Middle frontal gyrus (tissue), 1 donor: Measurements from ENCODE around the gene XPNPEP1.

Source experiments
- DNase-seq: peaks from one replicate; pipeline ENCODE4 v3.0.0-alpha.2; 2015; ENCODE audit warnings: low spot score; ENCODE audit errors: extremely low spot score

The XPNPEP1 gene

DNA sequence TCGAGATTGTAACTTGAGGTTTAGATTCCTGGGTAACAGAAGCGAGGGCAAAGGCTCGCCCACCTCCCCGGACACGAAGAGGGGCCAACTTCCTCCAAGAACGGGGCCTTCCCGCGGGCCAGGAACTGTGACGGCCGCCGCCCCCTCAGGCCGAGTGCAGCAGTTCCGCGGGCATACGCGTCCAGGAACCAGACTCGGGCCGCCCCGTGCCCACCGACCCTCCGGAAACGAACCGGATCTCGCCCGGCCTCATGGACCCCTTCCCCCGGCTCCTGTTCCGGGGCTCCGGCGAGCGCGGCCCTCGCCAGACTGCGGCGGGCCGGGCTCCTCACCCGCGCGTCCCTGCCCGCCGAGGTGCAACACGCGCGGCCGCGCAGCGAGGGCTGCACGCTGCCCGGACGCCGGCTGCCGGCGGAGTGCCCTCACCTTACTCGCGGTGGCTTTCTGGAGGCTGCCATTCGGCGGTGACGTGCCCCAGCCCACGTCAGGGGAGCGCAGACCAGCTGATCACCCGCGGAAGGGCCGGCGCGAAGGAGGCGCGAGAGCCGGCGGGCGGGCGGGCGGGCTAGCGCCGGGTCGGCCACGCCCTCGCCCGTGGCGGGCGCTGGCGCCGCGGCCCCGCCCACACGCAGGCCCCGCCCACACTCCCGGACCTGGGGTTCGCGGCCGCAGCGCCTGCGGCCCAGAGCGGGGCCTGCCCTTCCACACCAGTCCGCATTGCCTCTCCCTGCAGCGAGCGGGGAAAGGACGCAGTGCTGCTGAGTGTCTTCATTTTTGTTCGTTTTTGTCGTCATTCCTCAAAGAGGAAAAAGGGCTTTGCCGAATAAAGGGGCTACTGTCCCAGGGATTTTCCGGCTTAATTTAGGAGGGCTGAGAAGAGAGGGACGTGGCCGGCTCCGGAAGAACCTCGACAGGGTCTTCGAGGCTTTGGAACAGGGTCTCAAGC, at the start of gene XPNPEP1:
Gene XPNPEP1 (minus strand): TSS at position 536 of the 946 bp plus-strand sequence. CDS start 78 bp downstream, at position 458.
- DNase-seq: peak; percentile 86

DNA sequence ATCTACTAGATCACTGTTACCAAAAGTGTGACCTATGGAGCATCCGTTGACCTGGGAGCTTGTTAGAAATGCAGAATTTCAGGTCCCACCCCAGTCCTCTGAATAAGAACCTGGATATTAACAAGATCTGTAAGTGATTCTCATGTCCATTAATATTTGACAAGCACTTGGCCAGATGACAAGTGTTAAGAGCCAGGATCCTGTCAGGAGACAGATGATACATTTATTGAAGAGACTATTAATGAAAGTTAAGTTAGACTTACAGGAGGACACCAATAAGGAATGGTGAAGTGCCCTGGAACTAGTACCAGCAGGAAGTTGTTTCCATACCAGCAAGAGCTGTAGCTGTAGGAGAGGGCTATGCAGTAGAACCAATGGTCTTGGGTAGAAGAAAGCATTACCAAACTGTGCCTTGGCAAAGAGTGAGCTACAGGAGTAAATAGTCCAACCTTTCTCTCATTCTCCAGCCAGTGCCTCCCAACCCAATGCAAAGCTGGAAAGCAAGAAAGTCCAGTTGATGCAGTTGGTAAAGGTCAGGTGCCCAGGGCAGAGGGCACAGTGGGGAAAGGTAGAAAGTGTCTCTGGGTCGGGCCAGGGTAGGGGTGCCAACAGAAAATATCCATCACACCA, 49.2 kb upstream of the XPNPEP1 start:
- no peak for DNase-seq

DNA sequence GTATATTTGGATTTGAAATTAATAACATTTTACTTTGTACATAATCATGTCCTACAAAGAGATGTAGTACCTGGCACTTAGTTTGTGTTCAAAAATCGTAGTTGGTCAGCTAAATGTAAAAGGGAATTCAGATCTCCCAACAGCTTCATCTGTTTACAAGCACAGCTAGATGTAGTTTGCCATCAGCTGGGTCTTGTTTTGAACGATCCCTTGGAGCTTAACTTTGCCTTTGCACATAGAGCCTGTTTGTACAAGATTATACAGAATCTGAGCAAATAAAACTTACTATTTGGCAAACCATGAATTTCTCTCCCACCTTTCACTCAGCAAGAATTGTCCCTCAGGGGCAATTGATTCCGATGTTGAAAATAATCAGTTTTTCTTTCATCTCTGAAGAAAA, 48.3 kb upstream of the XPNPEP1 start:
- no peak for DNase-seq

DNA sequence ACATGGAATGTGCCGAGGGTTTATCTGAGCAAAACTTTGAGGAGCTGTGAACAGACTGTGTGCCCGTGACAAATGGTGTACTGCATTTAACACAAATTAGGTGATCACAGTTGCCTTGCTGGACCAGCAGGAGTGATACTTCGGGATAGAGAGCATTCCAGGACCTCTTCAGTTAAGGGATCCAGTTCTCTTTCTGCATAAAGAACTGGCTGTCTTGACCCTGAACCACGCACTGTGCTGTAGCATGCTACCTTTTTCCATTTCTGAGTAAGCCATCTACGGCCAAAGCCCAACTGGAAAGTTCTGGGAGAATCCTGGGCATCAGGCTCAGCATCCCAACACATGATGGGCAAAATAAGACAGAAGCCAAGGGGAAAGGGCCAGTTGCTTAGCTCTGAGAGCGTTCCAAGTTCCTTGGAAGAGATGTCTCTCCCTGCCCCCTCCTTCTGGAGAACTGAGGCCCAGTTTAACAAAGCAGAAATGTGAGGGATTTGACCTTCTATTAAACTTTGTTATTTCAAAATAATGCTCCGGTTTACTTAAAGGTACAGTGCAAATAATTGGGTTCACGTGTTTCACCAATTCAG, 46.5 kb upstream of the XPNPEP1 start:
- DNase-seq: no peak

DNA sequence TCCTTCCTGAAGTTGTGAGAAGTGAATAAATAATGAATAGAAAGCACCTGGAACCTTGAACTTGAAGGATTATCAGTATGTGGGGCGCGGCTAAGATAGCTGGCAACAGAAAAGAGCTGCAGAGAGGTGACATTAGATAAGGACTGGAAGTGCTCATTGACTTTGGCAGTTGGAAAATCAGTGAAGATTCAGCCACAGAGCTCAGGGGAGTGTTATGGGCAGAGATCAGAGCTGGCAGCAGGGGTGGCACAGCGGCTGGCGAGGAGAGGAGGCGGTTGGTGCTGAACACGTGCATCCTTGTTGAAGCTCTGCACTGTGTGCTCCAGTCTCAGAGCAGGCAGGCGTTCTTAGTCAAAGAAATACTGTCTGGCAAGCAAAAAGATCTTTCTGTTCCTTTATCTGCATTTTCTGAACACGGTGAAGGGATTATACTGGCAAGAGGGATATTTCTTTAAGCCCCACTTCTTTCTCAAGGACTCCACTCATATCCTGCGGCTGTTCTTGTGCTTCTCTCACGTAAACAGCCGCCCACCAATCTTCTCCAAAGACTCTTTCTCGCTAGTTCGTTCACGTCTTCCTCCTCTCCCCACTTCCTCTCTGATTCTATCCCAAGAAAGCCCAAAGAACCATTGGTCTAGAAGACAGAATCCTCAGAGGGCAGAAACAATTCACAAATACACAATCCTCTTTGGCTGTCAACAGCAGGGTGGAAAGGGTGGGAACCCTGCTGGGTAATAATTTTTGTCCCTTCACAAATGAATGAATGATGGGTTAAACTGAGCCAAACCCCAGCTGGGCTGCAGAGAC, 45.8 kb upstream of the XPNPEP1 start:
- DNase-seq: no peak

DNA sequence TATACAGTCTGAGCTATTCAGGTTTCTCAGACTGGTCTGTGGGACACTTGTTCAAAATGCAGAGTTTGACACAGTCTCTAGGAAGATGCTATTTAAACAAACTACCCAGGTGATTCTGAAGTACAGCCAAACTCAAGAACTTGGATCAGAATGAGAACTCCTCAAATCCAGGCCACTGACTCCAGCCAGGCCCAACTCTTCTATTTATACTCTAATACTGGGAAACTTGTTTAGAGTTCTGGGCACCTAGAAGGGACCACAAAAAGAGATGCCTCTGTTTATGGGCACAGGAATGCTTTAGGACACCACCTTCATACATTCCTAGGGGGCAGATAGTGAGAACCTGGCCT, 44.4 kb upstream of the XPNPEP1 start:
- no peak for DNase-seq

DNA sequence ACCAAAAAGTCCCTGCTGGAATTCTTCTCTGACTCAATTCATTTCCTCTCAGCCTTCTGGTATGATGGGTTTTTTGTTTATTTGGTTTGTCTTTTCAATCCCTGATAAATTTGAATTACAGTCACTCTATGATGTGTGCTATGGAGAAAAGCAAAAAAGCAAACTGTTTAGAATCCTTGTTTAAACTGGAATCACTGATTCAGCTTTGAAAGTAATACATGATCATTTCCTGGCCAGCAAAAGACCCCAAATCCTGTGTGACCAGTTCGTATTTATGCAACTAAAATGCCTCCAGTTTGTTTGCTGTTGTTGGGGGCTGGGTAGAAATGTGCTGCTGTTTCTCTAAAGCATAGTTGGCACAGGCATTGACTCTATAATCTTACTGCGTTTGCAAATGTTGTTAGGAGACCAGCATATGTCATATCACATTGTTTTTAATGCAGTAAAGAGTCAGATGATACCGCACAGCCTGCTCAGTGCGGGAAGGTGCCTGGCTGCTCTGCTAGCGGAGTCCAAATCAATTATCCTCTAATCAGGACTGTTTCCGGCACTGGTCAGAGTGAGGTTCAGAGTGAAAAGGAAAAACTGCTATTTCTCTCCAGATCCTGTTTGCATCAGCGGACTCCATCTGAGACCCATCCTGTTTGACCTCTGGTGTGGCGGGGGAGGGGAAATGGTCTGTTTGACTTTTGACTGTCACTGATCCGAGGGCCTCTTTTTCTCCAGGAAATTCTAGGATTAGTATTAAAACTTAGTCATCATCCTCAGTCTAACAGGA, 43.8 kb upstream of the XPNPEP1 start:
- no peak for DNase-seq

DNA sequence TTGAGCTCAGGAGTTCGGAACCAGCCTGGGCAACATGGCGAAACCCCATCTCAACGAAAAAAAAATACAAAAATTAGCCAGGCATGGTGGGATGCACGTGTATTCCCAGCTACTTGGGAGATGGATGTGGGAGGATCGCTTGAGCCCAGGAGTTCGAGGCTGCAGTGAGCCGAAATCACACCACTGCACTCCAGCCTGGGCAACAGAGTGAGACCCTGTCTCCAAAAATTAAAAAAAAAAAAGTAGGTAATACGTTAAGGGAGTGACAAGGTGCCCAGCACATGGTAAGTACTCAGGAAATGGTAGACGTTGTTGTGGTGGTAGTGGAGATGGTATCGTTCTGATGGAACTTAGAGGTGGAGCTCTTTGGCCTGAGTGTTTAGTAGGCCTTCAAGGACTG, 41.0 kb upstream of the XPNPEP1 start:
- no peak for DNase-seq

DNA sequence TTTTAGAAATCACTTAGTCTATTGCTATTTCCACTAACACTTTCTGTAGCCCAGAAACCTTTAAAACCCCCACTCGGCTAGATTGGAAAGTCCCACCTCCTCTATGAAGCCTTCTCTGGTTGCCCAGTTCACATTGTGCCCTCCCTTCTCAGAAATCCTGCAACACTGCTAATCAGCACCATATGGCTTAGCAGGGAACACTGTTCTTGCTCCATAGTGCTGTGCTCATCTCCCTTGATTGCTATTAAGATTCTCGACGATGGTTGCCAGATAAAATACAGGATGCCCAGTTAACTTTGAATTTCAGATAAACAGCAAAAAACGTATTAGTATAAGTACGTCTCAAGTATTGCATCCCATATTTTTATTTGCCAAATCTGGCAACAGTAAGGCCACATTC, 40.1 kb upstream of the XPNPEP1 start:
- DNase-seq: no peak

DNA sequence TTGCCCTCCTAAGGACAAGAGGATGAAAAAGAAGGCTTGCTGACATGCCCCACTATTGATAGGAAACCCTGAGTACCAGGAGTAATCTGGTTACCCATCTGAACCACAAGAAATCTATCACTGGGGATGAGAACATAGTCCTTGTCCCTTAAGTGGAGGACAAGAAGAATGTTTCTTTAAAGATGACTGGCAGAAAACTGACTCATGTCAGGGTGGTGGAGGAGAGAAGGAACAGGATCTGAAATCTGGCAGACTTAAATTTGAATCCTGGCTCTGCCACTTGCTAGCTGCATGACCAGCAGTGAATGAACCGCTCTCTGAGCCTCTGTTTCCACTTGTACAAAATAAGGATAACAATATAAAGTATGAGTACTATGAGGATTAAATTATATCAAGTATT, 38.9 kb upstream of the XPNPEP1 start:
- no peak for DNase-seq

DNA sequence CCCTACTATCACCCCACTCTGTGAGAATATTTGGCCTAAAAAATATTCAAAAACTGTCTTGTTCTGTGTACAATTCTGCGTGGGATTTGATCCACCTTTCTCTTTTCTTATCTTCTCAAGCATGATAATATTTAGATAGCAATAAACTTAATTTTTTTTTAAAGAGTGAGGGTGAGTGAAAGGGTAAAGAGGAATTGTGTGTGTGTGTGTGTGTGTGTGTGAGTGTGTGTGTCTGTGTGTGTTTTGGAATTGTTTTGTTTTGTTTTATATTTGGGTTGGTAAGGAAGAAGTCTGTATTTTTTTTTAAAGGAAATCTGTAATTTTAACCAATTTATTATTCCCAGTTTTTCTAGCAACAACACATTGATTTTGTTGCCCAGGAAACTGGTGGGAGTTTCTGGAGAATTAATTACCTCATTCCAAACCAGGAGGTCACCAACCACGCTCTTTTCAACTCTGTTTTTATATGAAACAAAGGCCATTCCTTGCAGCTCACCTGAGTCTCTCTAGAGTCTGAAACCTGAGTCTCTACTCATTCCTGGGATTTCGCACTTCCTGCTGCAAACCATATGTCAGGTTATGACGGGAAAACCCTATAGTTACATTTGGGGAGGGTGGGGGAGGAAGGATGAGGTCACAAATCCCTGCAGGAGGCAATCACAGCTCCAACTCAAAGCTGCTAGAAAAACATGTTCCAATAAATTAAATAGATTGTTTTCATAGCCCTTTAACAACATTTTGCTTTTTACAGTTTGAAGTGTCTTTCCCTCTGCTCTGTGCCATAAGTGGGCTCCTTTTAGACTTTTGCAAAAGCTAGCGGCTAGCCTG, 38.1 kb upstream of the XPNPEP1 start:
- no peak for DNase-seq

DNA sequence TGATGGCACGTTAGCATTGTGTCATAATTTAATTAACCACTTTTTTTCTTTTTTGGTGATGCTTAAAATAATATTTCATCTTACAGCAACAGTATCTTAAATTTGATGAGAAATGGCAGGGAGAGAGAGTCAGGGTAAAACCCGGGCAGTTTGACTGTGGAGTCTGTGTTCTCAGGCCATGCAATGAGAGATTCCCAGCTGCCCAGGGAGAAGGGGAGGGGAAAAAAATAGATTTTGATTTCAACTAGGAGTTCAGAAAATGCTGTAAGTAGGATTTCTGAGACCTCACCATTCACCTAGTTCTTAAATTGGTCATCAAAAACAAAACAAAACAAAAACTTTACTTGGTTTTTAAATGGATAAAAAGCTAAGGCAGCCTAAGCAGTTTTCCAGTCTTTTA, 37.4 kb upstream of the XPNPEP1 start:
- no peak for DNase-seq

DNA sequence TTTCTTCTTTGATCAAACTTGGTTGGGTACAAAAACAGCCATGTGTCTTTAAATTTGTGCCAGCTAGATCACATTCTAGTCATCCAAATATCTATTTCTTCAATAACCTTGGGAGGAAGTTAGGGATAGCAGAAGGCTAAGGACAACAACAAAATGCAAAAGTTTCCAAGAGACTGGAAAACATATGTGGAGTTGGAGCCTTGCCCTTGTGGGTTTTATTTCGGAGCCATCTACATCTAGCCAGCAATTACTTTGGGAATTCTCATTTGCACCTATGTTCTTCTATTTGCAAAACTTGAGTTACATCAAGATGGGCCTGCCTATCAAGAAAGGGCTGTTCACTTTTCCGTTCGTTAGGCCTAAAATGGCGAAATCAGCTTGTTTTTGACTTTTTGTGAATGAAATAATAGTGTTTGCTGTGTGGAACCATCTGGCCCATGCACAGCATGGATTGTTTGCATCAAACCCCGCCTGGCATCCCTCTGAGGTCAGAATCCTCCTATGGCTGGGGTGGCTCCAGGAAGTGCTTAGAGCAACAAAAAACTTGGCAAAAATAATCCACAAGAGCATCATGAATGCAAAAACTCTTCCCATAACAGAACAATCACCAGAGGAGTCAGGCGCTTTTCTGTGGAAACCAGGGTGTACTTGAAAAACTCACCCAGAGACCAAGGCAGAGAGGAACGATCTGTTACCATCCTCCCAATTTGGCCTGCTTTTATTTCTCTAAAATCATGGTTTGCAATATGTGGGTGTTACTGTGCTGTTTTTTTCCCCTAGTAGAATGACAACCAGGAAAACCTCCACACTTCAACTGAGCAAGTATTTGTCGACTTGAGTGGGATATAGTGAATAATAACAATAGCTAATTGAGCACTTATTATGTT, 36.2 kb upstream of the XPNPEP1 start:
- DNase-seq: no peak

DNA sequence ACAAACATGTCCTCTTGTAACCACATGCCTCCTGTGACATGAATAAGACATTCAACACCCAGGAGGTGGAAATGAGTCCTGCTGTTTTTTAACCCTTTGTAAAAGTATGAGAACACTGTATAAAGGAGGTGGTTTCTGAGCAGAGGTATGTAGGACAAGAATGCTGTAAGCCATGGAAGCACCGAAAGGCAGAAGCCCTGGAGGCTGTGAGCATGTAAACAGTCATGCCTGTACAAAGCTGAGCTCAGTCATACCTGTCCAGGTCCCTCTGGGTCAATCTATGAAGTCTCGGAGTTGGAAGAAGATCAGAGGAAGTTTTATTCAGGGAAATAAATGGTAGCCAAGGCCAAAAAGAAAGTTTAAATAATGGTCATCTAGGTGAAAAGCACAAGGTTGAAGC, 34.7 kb upstream of the XPNPEP1 start:
- no peak for DNase-seq

DNA sequence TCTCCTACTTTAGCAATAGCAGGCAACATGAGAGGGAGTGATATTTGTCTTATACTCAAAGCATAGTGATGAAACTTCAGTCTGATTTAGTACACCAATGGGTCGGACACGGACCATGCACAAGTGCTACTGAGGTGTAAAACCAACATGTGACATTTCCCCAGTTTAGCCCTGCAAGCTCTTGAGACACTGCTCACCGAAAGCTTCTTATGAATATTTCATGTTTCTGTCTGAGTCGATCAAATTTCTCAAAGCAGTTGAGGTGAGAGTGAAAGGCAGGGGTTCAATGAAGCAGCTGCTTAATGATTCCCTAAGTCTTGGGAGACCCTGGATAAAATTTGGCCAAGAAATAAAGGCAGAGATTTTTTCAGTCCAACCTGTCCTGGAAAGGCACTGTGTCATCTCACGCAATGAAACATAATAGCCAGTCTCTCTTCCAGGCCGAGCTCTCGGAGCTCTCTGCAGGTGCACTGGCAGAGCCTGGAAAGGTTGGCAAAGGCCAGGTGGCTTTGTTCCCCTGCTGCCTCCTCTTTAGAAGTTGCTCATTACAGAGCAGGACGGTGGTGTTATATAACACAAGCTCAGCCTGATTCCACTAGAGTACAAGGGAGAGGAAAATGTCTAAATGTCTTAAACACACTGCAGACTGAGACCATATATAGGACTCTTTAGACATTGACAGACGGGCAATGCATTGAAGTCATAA, 33.9 kb upstream of the XPNPEP1 start:
- DNase-seq: no peak

DNA sequence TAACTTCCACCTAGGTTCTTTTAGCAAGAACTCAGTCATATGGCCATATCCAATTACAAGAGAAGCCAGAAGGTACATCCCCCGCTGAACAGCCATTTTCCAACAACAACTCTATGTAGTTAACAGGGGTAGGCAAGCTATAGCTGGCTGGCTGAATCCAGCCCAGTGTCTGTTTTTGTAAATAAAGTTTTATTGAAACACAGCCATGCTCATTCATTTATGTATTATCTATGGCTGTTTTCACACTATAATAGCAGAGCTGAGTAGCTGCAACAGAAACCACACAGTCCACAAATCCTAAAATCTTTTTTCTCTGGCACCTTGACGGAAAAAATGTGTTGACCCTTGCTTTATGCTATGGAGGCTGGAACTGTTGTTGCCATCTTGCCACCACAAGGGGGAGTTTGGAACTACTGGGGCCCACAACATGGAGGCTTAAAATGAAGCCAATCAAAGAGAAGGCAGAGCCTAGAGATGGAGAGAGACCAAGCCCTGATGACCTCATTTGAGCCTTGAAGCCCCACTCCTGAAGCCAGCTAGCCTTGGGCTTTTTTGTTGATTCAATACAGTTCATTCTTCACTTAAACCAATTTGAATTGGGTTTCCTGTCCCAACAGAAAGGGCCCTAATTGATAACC, 33.3 kb upstream of the XPNPEP1 start:
- DNase-seq: no peak

DNA sequence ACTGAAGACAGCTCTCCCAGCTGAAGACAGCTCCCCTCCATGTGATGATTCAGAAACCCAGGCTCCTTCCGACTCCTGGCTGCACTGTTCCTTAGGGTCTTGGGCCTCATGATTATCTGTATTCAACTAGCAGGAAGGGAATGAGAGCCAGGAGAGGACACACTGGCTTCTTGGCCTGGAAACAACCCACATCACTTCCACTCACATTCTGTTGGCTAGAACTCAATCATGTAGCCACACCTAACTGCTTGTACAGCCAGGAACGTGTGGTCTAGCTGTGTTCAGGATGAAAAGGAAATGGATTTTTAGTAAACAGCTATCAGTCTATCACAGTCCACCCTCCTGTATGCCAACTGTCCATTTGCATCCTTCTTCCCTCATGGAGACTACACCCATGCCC, 30.5 kb upstream of the XPNPEP1 start:
- DNase-seq: no peak

DNA sequence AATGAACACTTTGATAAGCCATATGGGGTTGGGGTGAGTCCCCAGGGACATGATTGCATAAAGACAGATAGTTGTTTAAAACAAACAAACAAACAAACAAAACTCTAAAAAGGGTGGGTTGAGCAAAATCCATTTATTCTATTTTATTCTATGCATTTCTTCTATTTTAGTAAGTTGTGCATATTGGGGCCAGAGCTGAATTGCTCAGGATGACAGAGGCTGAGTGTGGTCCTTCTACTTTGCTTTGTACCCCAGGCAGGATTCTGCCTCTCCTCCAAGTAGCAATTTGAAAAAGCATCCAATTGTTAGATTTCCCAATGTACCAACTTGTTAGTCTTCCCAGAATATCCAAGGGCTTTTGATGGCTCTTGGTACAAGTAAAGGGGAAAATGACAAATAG, 29.2 kb upstream of the XPNPEP1 start:
- no peak for DNase-seq
